ENCODE measurements around the gene ENC1.

GRCh38 chr5:74633695-74634094 lies 6.8 kb downstream of the ENC1 start:
- TF ChIP-seq CTCF (IDR thresholded peaks at IDR 0.05; ENCODE audit: insufficient read depth, low read length, poor library complexity, severe bottlenecking) (no peak), EZH2phosphoT487 (conservative IDR thresholded peaks at IDR 0.05; ENCODE audit: low read length) (no peak)
